Hepatocyte (in vitro differentiated cells): Measurements from ENCODE around the gene DUSP14. TPM values are rescaled to one million over a fixed set of nuclear protein-coding genes. Genes with fewer than 3 reads are reported as not detected.
"Not testable (repeated sequence)": the region's sequence is repeated elsewhere in the genome, so short reads cannot be mapped to it uniquely, and the experiment has no call there.

Experiments used
- DNase-seq: peaks from one replicate; pipeline ENCODE4 v3.0.0-alpha.2; 2016; ENCODE audit warnings: low spot score
- H2AFZ ChIP-seq: fragments of 200-600 bp; sonication (generic); 2 replicates; pipeline ENCODE4 v1.6.0; 2016; ENCODE audit warnings: antibody characterized with exemption, mild to moderate bottlenecking
- H3K27ac ChIP-seq: fragments of 200-600 bp; sonication (generic); 2 replicates; pipeline ENCODE4 v1.5.1; 2016; ENCODE audit warnings: mild to moderate bottlenecking
- H3K27me3 ChIP-seq: fragments of 200-600 bp; sonication (generic); 2 replicates; pipeline ENCODE4 v1.6.1; 2016
- H3K36me3 ChIP-seq: fragments of 200-600 bp; sonication (generic); replicated peaks from 2 replicates; pipeline ENCODE4 v1.5.1; 2016; ENCODE audit warnings: low read depth; ENCODE audit not compliant: insufficient read depth
- H3K4me1 ChIP-seq: fragments of 200-600 bp; sonication (generic); 2 replicates; pipeline ENCODE4 v1.5.1; 2016; ENCODE audit warnings: mild to moderate bottlenecking, moderate library complexity; ENCODE audit not compliant: insufficient read depth
- H3K4me2 ChIP-seq: fragments of 200-600 bp; sonication (generic); 2 replicates; pipeline ENCODE4 v1.6.0; 2016
- H3K4me3 ChIP-seq: fragments of 200-600 bp; sonication (generic); 2 replicates; pipeline ENCODE4 v1.5.1; 2016; ENCODE audit warnings: mild to moderate bottlenecking
- H3K79me2 ChIP-seq: fragments of 200-600 bp; sonication (generic); 2 replicates; pipeline ENCODE4 v1.6.0; 2017; ENCODE audit warnings: mild to moderate bottlenecking
- H3K9me2 ChIP-seq: fragments of 200-600 bp; sonication (generic); replicated peaks from 2 replicates; pipeline ENCODE4 v1.6.0; 2017; ENCODE audit warnings: mild to moderate bottlenecking; ENCODE audit not compliant: insufficient read depth
- H3K9me3 ChIP-seq: fragments of 200-600 bp; sonication (generic); 2 replicates; pipeline ENCODE4 v1.5.1; 2016; ENCODE audit warnings: low read depth, mild to moderate bottlenecking
- H4K20me1 ChIP-seq: fragments of 200-600 bp; sonication (generic); 2 replicates; pipeline ENCODE4 v1.6.0; 2016; ENCODE audit warnings: mild to moderate bottlenecking; ENCODE audit not compliant: insufficient read depth, poor library complexity, severe bottlenecking
- EZH2 ChIP-seq: fragments of 200-600 bp; sonication (generic); IDR thresholded peaks from 2 replicates; pipeline ENCODE4 v1.6.1; 2016; ENCODE audit warnings: antibody characterized with exemption, mild to moderate bottlenecking, borderline replicate concordance
- EZH2phosphoT487 ChIP-seq: fragments of 200-600 bp; sonication (generic); IDR thresholded peaks from one replicate; pipeline ENCODE4 v1.6.1; 2018; ENCODE audit warnings: antibody characterized with exemption, mild to moderate bottlenecking, low read depth, moderate library complexity; ENCODE audit not compliant: unreplicated experiment, severe bottlenecking
- WGBS: methylation state at CpG from one replicate; pipeline ENCODE4 v1.1.6; 2016; ENCODE audit warnings: low lambda C conversion rate; ENCODE audit errors: missing lambda C conversion rate; 5-methylcytosine and 5-hydroxymethylcytosine counted together
- polyA plus RNA-seq: library from polyadenylated mRNA; unstranded; fragments of >200 nt; fragmentation: Nextera tagmentation; extraction: Ambion mirVana; gene quantifications from 2 replicates; pipeline ENCODE4 v1.2.1, GENCODE V29; 2016
- total RNA-seq: library from RNA; depleted of rRNA; stranded (reverse); fragments of >200 nt; gene quantifications from 2 replicates; pipeline ENCODE4 v1.2.3, GENCODE V29; 2014
- TF ChIP-seq, protein P1 (sequence below): fragments of 200-600 bp; sonication (generic); IDR thresholded peaks from 2 replicates; pipeline ENCODE4 v1.5.1; 2016; ENCODE audit warnings: antibody characterized with exemption, mild to moderate bottlenecking; ENCODE audit not compliant: poor library complexity

DUSP14 gene
- total RNA-seq (28.8 and 31.1 TPM in 2 replicates), polyA plus RNA-seq (30.1 and 33.3 TPM in 2 replicates)

DNA sequence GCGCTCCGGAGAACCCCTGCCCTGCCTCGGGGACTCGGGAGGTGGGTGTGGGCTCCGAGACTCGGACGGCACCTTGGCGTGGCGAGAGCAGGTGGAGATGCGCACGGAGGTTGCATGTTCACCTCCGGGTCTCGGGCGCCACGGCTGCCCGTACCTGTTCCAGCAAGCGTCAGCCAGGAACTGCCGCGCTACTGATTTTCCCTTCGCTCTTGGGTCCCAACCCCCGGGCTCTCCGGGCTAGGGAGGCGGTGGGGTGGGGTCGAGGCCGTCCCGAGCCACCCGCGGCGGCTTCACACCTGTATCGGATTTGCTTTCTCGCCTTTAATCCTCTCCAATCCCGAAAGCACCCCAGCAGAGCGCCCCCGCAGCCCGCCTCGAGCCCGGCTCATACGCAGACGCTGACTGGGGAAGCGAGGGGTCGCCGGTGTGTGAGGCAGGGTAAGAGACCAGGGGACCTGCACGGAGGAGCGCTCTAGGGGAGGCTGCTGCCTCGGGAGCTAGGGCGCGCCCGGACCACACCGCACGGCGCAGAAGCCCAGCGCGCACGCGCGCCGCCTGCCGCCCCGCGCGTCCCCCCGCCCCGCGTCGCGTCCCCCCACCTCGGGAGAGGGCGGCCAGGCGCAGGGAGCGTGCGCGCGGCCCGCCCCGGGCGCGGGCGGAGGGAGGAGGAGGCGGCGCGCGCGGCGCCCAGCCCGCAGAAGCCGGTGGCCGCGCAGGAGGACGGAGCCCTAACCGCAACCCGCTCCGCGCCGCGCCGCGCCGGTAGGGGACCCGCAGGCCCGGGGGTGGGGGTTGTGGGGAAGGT lies at the start of gene DUSP14:
Gene DUSP14, plus strand, starts transcription at position 695 of the 805 bp plus-strand sequence. CDS start 22,382 bp downstream, outside the sequence.
- DNase-seq, result peak; percentile 95
- Histone ChIP-seq H2AFZ (peak within 1 kb of the TSS; percentile 92), H3K27ac (peak within 1 kb of the TSS; percentile 87), H3K4me2 (peak within 1 kb of the TSS; percentile 99), H3K4me3 (peak within 1 kb of the TSS; percentile 79), H3K79me2 (peaks cover 32% of the 10 kb centered on the region), H3K4me1 (peaks cover 26% of the 10 kb centered on the region), H3K9me3 (no peaks in the 10 kb centered on the region), H3K9me2 (no peaks in the 10 kb centered on the region), H3K36me3 (no peaks in the 10 kb centered on the region), H4K20me1 (no peaks in the 10 kb centered on the region), H3K27me3 (no peaks in the 10 kb centered on the region)
- WGBS, result under 1% methylated on average over 48 of the region's 100 CpGs
- no peak for TF ChIP-seq EZH2phosphoT487
- TF ChIP-seq, protein P1, sequence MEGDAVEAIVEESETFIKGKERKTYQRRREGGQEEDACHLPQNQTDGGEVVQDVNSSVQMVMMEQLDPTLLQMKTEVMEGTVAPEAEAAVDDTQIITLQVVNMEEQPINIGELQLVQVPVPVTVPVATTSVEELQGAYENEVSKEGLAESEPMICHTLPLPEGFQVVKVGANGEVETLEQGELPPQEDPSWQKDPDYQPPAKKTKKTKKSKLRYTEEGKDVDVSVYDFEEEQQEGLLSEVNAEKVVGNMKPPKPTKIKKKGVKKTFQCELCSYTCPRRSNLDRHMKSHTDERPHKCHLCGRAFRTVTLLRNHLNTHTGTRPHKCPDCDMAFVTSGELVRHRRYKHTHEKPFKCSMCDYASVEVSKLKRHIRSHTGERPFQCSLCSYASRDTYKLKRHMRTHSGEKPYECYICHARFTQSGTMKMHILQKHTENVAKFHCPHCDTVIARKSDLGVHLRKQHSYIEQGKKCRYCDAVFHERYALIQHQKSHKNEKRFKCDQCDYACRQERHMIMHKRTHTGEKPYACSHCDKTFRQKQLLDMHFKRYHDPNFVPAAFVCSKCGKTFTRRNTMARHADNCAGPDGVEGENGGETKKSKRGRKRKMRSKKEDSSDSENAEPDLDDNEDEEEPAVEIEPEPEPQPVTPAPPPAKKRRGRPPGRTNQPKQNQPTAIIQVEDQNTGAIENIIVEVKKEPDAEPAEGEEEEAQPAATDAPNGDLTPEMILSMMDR, result peak; percentile 10

DNA sequence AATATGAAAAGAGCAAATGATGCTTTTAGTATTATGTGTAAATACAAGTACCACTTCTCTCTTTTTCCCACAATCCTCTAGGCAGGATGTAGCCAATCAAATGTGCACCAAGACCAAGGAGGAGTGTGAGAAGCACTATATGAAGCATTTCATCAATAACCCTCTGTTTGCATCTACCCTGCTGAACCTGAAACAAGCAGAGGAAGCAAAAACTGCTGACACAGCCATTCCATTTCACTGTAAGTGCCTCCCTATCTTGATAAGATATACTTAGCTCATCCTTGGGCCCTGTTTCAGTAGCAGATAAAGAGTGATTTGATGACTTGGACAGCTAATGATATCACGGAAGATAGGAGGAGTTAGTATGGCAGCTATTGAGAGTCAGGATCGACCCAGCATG lies 49.3 kb upstream of the DUSP14 start:
- Histone ChIP-seq H3K4me1 (no peaks in the 10 kb centered on the region), H3K36me3 (no peaks in the 10 kb centered on the region)
- no peak for DNase-seq

DNA sequence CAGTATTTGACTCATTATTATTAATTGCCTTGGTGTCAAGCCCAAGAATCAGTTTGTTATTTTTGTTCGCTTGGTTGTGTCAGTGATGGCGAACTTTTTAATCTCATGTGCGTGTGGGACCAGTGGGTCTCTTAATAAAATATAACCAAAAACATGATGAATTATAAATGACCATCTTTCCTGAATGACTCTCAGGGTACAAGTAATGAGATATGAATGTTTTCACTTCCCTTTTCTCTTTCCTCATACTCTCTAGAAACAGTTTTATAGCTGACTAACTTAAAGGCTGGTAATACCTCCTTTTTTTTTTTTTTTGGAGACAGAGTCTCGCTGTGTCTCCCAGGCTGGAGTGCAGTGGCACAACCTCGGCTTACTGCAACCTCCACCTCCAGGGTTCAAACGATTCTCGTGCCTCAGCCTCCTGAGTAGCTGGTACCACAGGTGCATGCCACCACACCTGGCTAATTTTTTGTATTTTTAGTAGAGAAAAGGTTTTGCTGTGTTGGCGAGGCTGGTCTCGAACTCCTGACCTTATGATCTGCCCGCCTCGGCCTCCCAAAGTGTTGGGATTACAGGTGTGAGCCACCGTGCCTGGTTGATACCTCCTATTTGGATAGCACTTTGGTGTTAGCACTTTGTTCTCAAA lies 48.2 kb upstream of the DUSP14 start:
- DNase-seq, H3K4me1 ChIP-seq, H3K9me2 ChIP-seq, H4K20me1 ChIP-seq, H3K79me2 ChIP-seq, H3K27me3 ChIP-seq, H2AFZ ChIP-seq, H3K4me3 ChIP-seq, H3K4me2 ChIP-seq, H3K9me3 ChIP-seq, H3K36me3 ChIP-seq, H3K27ac ChIP-seq: not testable (repeated sequence)
- WGBS, result 91% methylated on average over 12 of the region's 12 CpGs

More for the DNA sequence above, 49.3 kb upstream of the DUSP14 start:
- Histone ChIP-seq H2AFZ (no peak overlapping the region), H3K4me2 (no peak overlapping the region), H3K79me2 (no peaks in the 10 kb centered on the region), H4K20me1 (no peaks in the 10 kb centered on the region), H3K27ac (no peak overlapping the region), H3K27me3 (no peaks in the 10 kb centered on the region), H3K9me2 (no peaks in the 10 kb centered on the region), H3K9me3 (no peaks in the 10 kb centered on the region), H3K4me3 (no peak overlapping the region)
- TF ChIP-seq, protein P1, result no peak
- TF ChIP-seq EZH2phosphoT487 (no peak), EZH2 (no peak)
- WGBS, result 93% methylated on average over 2 of the region's 2 CpGs

GRCh38 chr17:37446027-37446426 lies 43.7 kb upstream of the DUSP14 start:
- Histone ChIP-seq H2AFZ (no peak overlapping the region), H3K4me2 (no peak overlapping the region), H3K9me3 (no peaks in the 10 kb centered on the region), H4K20me1 (no peaks in the 10 kb centered on the region), H3K4me3 (no peak overlapping the region), H3K36me3 (no peaks in the 10 kb centered on the region), H3K79me2 (no peaks in the 10 kb centered on the region), H3K9me2 (no peaks in the 10 kb centered on the region), H3K4me1 (no peaks in the 10 kb centered on the region), H3K27ac (no peak overlapping the region), H3K27me3 (no peaks in the 10 kb centered on the region)
- WGBS, result 79% methylated on average over 4 of the region's 4 CpGs
- DNase-seq, result no peak
- TF ChIP-seq EZH2 (no peak), EZH2phosphoT487 (no peak)
- TF ChIP-seq, protein P1, result no peak
